Activated CD4-positive, alpha-beta memory T cell treated with anti-CD3 and anti-CD28 coated beads for 36 hours (primary cell): Measurements from ENCODE around the gene JADE2. TPM values are rescaled to one million over a fixed set of nuclear protein-coding genes. Genes with fewer than 3 reads are reported as not detected.
A peak's percentile ranks its signal among the peaks of the same experiment; 100 is the strongest.

Experiments used
- CTCF ChIA-PET: fragments of 350-600 bp; sonication (Branson Sonifier 250); formaldehyde crosslinking; loops from one replicate; lab custom pipeline; 2021; ENCODE audit warnings: antibody characterized with exemption, inconsistent platforms; lab: Charles Lee
- POLR2A ChIA-PET: fragments of 350-600 bp; sonication (Branson Sonifier 250); formaldehyde crosslinking; loops from one replicate; lab custom pipeline; 2021; ENCODE audit warnings: antibody characterized with exemption; lab: Charles Lee
- DNase-seq: peaks from one replicate; pipeline ENCODE4 v3.0.0-alpha.2; 2020
- H3K27ac Mint-ChIP-seq: one replicate; pipeline ENCODE4 v1.8.0; 2021; ENCODE audit warnings: mixed read lengths
- H3K27me3 Mint-ChIP-seq: one replicate; pipeline ENCODE4 v1.8.0; 2021; ENCODE audit warnings: mixed read lengths
- H3K36me3 Mint-ChIP-seq: one replicate; pipeline ENCODE4 v1.8.0; 2021; ENCODE audit warnings: mixed read lengths
- H3K4me1 Mint-ChIP-seq: one replicate; pipeline ENCODE4 v1.8.0; 2021; ENCODE audit warnings: low read depth, mixed read lengths
- H3K4me3 Mint-ChIP-seq: one replicate; pipeline ENCODE4 v1.8.0; 2021; ENCODE audit warnings: mild to moderate bottlenecking, mixed read lengths
- H3K9me3 Mint-ChIP-seq: one replicate; pipeline ENCODE4 v1.8.0; 2021; ENCODE audit warnings: mixed read lengths
- intact Hi-C: fragments of 100-400 bp; cut with micrococcal nuclease; formaldehyde crosslinking; loops from one replicate; pipeline ENCODE4 v1.15.1; 2023
- total RNA-seq, 2 experiments: library from RNA; stranded (reverse); gene quantifications; one replicate each; pipeline ENCODE4 v1.2.3, GENCODE V29; 2021

JADE2 gene
- total RNA-seq, 2 experiments from 2014 or later: 79.4 to 81.6 TPM

DNA sequence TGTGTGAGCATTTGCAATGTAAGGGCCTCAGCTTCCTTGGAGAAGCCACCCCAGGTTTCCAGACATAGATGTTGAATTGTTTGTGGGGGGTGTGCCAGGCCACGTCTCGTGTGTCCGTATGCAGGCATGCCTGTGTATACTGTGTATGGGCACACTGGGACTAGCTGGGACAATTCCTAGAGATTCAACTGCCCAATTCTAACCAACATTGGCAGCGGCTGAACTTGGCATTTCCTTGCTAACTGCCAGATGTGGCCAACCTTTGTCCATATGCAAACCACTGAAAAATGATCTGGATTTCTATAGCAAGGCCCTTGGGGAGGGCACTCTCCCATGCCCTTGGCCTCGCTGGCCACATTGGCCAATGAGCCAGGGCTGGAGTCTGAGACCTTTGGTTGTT is 56.8 kb downstream of the JADE2 start:
- Mint-ChIP-seq H3K27me3 (no peaks in the 10 kb centered on the region), H3K9me3 (no peaks in the 10 kb centered on the region), H3K4me1 (peaks cover 10% of the 10 kb centered on the region), H3K27ac (no peak overlapping the region), H3K4me3 (no peak overlapping the region), H3K36me3 (peaks cover 18% of the 10 kb centered on the region)
- ChIA-PET CTCF (interaction anchor here (0.5 to 5.9 kb wide), 2 partner anchors 54 to 204 kb away, joined by 3 to 48 read pairs; no protein-coding TSS in a partner anchor), POLR2A (no interaction called here)
- DNase-seq: no peak
- intact Hi-C loops: no loop called here

DNA sequence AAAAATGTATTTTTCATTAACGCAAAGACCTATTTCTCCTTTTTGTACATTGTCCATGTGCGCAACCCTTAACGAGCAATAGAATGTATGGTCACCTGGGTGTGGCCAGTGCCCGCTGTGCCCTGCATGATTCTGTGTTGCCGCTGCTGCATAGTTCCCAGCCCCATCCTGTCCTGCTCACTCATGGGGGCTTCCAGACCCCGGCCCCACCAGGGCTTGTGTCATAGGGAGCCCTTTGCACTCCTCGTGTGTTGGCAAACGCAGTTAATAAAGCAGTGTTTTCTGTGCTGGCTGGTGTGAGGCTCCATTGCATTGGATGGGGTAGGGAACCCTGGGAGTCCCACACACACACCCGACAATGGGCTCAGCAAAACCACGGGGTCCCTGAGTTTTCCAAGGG is 57.5 kb downstream of the JADE2 start:
- H3K27me3 Mint-ChIP-seq: no peaks in the 10 kb centered on the region
- no peaks in the 10 kb centered on the region for H3K9me3 Mint-ChIP-seq
- intact Hi-C loops: no loop called here
- H3K27ac Mint-ChIP-seq: no peak overlapping the region
- CTCF ChIA-PET: interaction anchor here (2.1 kb wide), 1 partner anchor 279 kb away, joined by 9 read pairs; no protein-coding TSS in a partner anchor
- H3K4me1 Mint-ChIP-seq: peaks cover 7% of the 10 kb centered on the region
- DNase-seq: no peak
- no peak overlapping the region for H3K4me3 Mint-ChIP-seq
- POLR2A ChIA-PET: no interaction called here
- H3K36me3 Mint-ChIP-seq: peaks cover 17% of the 10 kb centered on the region

DNA sequence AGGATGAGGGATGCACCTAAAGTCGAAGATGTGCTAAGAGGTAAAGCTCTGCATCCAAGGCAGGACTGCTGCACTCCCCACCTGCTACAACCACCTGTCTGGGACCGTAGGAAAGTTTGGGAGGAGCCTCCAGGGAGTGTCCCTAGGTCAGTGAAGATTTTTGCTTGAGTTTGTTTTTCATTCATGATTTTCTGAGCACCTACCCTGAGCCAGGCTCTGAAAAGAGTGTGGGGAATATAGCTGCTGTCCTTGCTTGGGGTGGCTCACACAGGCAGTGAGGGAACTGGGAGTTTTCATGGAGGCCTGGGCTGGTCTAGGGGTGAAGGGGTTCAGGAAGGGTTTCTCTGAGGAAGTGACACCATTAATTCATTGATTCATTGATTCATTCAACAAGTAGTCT is 58.3 kb downstream of the JADE2 start:
- POLR2A ChIA-PET: no interaction called here
- Mint-ChIP-seq H3K27ac (no peak overlapping the region), H3K36me3 (peaks cover 8% of the 10 kb centered on the region), H3K9me3 (no peaks in the 10 kb centered on the region), H3K4me1 (peaks cover 6% of the 10 kb centered on the region), H3K4me3 (no peak overlapping the region), H3K27me3 (no peaks in the 10 kb centered on the region)
- DNase-seq: no peak
- intact Hi-C loops: no loop called here
- CTCF ChIA-PET: interaction anchor here (1.0 to 2.7 kb wide), 3 partner anchors 56 to 280 kb away, joined by 3 to 9 read pairs (median 8); partner anchors contain the start of gene CDKN2AIPNL

GRCh38 chr5:134584662-134585061 is 59.2 kb downstream of the JADE2 start:
- Mint-ChIP-seq H3K27me3 (no peaks in the 10 kb centered on the region), H3K36me3 (peaks cover 5% of the 10 kb centered on the region), H3K4me1 (peaks cover 6% of the 10 kb centered on the region), H3K9me3 (no peaks in the 10 kb centered on the region), H3K27ac (no peak overlapping the region), H3K4me3 (no peak overlapping the region)
- ChIA-PET CTCF (interaction anchor here (0.6 to 2.7 kb wide), 8 partner anchors 28 to 295 kb away, joined by 3 to 9 read pairs (median 3); partner anchors contain the start of gene CDKN2AIPNL), POLR2A (no interaction called here)
- intact Hi-C loops: no loop called here
- DNase-seq: no peak

DNA sequence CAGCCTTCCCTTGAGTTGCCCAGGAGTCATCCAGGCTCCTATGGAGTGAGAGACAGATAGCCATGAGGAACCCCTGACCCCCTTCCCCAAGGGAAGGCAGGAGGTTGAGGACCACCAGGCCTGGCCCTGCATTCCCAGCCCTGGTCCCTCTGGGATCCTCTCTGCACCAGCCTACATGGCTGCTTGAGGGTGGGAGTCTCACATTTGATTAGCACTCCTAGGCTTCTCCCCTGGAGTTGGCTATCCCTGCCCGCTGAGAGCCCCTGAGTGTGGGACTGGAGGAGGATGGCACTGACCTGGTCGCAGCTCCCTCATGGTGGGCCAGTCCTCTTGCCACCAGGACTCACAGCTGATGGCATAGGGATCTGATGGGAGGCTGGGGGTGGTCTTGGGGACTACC is 60.5 kb downstream of the JADE2 start:
- H3K27me3 Mint-ChIP-seq: no peaks in the 10 kb centered on the region
- CTCF ChIA-PET: interaction anchor here (0.6 to 4.0 kb wide), 13 partner anchors 8 to 360 kb away, joined by 3 to 59 read pairs (median 11); partner anchors contain the start of genes CDKN2AIPNL and PPP2CA
- no peaks in the 10 kb centered on the region for H3K36me3 Mint-ChIP-seq
- H3K4me3 Mint-ChIP-seq: no peak overlapping the region
- H3K9me3 Mint-ChIP-seq: no peaks in the 10 kb centered on the region
- no peak overlapping the region for H3K27ac Mint-ChIP-seq
- intact Hi-C loops: loop anchor here (2.0 kb wide), 3 partner anchors 153 to 401 kb away; partner anchors contain the start of genes CAMLG and CDKN2AIPNL
- H3K4me1 Mint-ChIP-seq: peaks cover 7% of the 10 kb centered on the region
- POLR2A ChIA-PET: no interaction called here
- no peak for DNase-seq

DNA sequence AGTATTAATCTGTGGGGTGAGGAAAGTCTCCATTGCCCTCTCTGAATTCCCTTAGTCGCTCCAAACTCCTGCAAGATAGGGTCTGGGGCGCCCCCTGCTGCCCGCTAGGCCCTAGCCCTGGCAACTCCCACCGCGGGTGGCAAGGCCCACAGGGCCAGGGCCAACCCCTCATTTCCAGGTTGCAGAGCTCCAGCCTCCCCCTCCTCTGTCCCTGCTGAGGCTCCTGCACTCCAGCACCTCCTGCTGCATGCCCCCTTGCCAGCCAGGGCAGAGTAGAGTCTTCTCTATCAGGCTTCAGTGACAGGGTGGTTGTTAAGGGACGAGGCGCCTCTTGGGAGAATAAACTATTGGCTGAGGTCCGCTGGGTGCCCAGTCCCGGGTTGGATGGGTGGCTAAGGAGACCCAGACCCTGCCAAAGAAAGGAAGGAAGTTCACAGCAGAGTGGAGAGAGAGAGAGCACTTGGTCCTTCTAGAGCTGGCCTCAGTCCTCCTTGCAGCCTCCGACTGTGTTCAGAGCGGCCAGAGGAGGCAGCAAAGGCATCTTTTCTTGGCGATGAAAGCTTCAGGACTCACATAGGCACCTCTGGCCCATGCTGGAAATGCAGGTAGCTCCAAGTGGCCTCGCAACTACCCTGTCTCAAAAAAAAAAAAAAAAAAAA is 61.5 kb downstream of the JADE2 start:
- CTCF ChIA-PET: interaction anchor here (0.5 to 4.0 kb wide), 106 partner anchors 9 to 416 kb away, joined by 3 to 59 read pairs (median 5); partner anchors contain the start of genes CDKN2AIPNL, DDX46, PCBD2 and PPP2CA
- peak; percentile 92 for DNase-seq
- intact Hi-C loops: loop anchor here (1.0 to 2.0 kb wide), 5 partner anchors 31 to 402 kb away; partner anchors contain the start of genes CAMLG and CDKN2AIPNL
- H3K27me3 Mint-ChIP-seq: no peaks in the 10 kb centered on the region
- H3K36me3 Mint-ChIP-seq: no peaks in the 10 kb centered on the region
- H3K4me1 Mint-ChIP-seq: peaks cover 16% of the 10 kb centered on the region
- H3K9me3 Mint-ChIP-seq: no peaks in the 10 kb centered on the region
- H3K4me3 Mint-ChIP-seq: no peak overlapping the region
- POLR2A ChIA-PET: interaction anchor here (1.1 kb wide), 2 partner anchors 61 to 215 kb away, joined by 4 to 7 read pairs; partner anchors contain the start of gene SEC24A
- peak overlapping the region; percentile 16 for H3K27ac Mint-ChIP-seq

- Mint-ChIP-seq H3K4me3 (no peak overlapping the region), H3K4me1 (peaks cover 35% of the 10 kb centered on the region), H3K27ac (no peak overlapping the region), H3K9me3 (no peaks in the 10 kb centered on the region), H3K27me3 (no peaks in the 10 kb centered on the region), H3K36me3 (no peaks in the 10 kb centered on the region)
- intact Hi-C loops: loop anchor here (1.0 kb wide), 1 partner anchor 12 kb away; no protein-coding TSS in a partner anchor
- ChIA-PET CTCF (interaction anchor here (1.6 kb wide), 1 partner anchor 179 kb away, joined by 4 read pairs; the partner anchor contains the start of gene CDKN2AIPNL), POLR2A (no interaction called here)
- peak; percentile 87 for DNase-seq
Observed at GRCh38 chr5:134590992-134591659, 65.7 kb downstream of the JADE2 start.

DNA sequence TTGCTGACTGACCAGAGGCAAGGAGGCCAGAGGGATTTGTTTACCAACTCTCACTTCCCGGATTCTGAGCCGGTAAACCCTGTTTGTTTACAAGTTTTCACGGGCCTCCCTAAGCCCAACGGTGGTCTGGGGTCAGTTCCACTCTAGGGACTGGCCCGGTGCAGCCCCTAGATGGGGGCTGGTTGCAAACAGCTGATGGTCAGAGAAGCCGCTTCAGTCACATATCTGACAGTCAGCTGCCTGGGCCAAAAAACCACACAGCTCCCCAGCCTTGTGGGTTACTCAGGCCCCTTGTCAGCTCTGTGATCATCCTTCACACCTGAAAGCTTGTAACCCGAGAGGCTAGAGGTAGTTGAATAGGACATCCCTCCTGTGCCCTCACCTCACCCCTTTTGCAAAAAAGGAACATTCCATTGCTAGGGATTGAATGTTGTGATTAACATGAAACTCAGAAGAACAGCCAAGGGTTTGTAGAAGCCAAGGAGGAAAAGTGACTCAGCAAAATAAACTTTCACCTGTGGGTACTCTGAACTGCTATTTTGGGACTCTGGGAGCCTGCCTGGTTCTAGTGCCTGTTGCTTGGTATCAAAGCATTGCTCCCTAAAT is 66.8 kb downstream of the JADE2 start:
- ChIA-PET POLR2A (interaction anchor here (0.8 to 1.2 kb wide), 2 partner anchors 16 to 147 kb away, joined by 3 to 4 read pairs; partner anchors contain the start of gene CAMLG), CTCF (interaction anchor here (0.9 to 1.6 kb wide), 2 partner anchors 14 to 180 kb away, joined by 3 to 4 read pairs; partner anchors contain the start of gene CDKN2AIPNL)
- no peaks in the 10 kb centered on the region for H3K27me3 Mint-ChIP-seq
- H3K4me1 Mint-ChIP-seq: peaks cover 29% of the 10 kb centered on the region
- intact Hi-C loops: no loop called here
- DNase-seq: no peak
- H3K4me3 Mint-ChIP-seq: no peak overlapping the region
- H3K9me3 Mint-ChIP-seq: no peaks in the 10 kb centered on the region
- H3K36me3 Mint-ChIP-seq: no peaks in the 10 kb centered on the region
- no peak overlapping the region for H3K27ac Mint-ChIP-seq

DNA sequence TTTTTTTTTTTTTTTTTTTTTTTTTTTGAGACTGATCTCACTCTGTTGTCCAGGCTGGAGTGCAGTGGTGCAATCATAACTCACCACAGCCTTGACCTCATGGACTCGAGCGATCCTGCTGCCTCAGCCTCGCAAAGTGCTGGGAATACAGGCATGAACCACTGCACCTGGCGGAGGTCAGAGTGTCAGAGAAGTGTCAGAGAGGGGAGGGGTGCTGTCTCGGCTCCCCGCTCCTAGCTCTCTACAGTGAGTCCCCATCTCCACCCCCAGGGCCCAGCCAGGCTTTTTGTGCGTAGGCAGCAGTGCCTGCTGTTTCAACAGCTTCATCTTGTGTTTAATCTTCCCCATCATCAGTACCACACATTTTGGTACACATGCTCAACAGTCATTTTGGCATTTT is 68.9 kb downstream of the JADE2 start:
- H3K27ac Mint-ChIP-seq: no peak overlapping the region
- no peak overlapping the region for H3K4me3 Mint-ChIP-seq
- CTCF ChIA-PET: interaction anchor here (2.0 kb wide), 1 partner anchor 16 kb away, joined by 6 read pairs; no protein-coding TSS in a partner anchor
- peaks cover 29% of the 10 kb centered on the region for H3K4me1 Mint-ChIP-seq
- intact Hi-C loops: loop anchor here (2.0 kb wide), 1 partner anchor 14 kb away; no protein-coding TSS in a partner anchor
- POLR2A ChIA-PET: no interaction called here
- no peak for DNase-seq
- H3K9me3 Mint-ChIP-seq: no peaks in the 10 kb centered on the region
- peaks cover under 1% of the 10 kb centered on the region for H3K36me3 Mint-ChIP-seq
- H3K27me3 Mint-ChIP-seq: no peaks in the 10 kb centered on the region

DNA sequence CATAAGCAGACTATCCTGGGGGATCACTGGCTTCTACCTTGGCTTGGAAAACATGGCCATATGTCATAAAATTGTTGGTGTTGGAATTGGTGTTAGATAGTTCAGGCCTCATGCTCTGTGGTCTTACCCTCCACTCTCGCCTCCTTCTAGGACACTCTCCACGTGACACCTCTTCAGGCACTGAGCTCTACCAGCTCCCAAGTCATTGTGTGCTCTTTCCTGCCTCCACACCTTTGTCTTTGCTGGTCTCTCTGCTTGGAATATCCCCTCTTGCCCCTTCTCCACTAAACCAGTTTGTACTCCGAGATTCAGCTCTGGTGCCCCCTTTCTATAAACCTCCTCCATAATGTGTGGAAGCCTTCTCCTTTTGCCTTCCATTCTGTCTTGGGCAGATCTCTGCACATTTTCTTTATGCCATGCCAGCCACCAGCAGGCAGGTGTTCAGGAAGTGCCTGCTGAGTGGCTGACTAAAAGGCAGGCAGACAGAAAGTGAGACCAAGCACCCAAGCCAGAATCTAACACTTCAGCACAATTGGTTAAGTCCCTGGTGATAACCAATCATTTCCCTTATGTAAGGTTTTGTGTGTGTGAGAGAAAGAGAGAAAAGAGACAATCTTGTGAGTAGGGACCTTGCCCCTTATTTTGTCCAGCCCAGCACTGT is 69.5 kb downstream of the JADE2 start:
- peaks cover 29% of the 10 kb centered on the region for H3K4me1 Mint-ChIP-seq
- no peak overlapping the region for H3K4me3 Mint-ChIP-seq
- DNase-seq: peak; percentile 46
- CTCF ChIA-PET: interaction anchor here (2.0 to 6.2 kb wide), 2 partner anchors 8 to 17 kb away, joined by 6 to 37 read pairs; no protein-coding TSS in a partner anchor
- peaks cover 2% of the 10 kb centered on the region for H3K36me3 Mint-ChIP-seq
- H3K27me3 Mint-ChIP-seq: no peaks in the 10 kb centered on the region
- intact Hi-C loops: loop anchor here (1.0 to 2.0 kb wide), 2 partner anchors 8 to 14 kb away; no protein-coding TSS in a partner anchor
- H3K27ac Mint-ChIP-seq: peak overlapping the region; percentile 35
- POLR2A ChIA-PET: no interaction called here
- H3K9me3 Mint-ChIP-seq: no peaks in the 10 kb centered on the region

- no peak for DNase-seq
- H3K27me3 Mint-ChIP-seq: no peaks in the 10 kb centered on the region
- H3K4me1 Mint-ChIP-seq: peaks cover 30% of the 10 kb centered on the region
- no peak overlapping the region for H3K27ac Mint-ChIP-seq
- H3K4me3 Mint-ChIP-seq: no peak overlapping the region
- peaks cover 2% of the 10 kb centered on the region for H3K36me3 Mint-ChIP-seq
- intact Hi-C loops: loop anchor here (1.0 to 2.0 kb wide), 2 partner anchors 8 to 13 kb away; no protein-coding TSS in a partner anchor
- CTCF ChIA-PET: interaction anchor here (2.0 to 6.2 kb wide), 2 partner anchors 8 to 17 kb away, joined by 6 to 37 read pairs; no protein-coding TSS in a partner anchor
- POLR2A ChIA-PET: no interaction called here
- H3K9me3 Mint-ChIP-seq: no peaks in the 10 kb centered on the region
Observed at GRCh38 chr5:134595458-134595838, 70.0 kb downstream of the JADE2 start.
